Transverse colon (tissue), 4 donors: Measurements from ENCODE around the gene ZNF641. TPM values are rescaled to one million over a fixed set of nuclear protein-coding genes. Genes with fewer than 3 reads are reported as not detected.

Experiments
- DNase-seq: peaks from one replicate; pipeline ENCODE4 v3.0.0-alpha.2; 2019
- H3K27ac ChIP-seq, 4 donors: fragments of 200-600 bp; sonication (generic); 2 replicates each; pipeline ENCODE4 v1.5.1; 2016 to 2018; ENCODE audit warnings: inconsistent platforms in 4 of 4
- H3K27me3 ChIP-seq: fragments of 200-600 bp; sonication (generic); 2 replicates; pipeline ENCODE4 v1.5.1; 2017; ENCODE audit warnings: inconsistent platforms
- H3K36me3 ChIP-seq, 4 donors: fragments of 200-600 bp; sonication (generic); 2 replicates each; pipeline ENCODE4 v1.5.1; 2017 to 2019; ENCODE audit warnings: inconsistent platforms in 4 of 4
- H3K4me1 ChIP-seq, 4 donors: fragments of 200-600 bp; sonication (generic); 2 replicates each; pipeline ENCODE4 v1.5.1; 2017 to 2020; ENCODE audit warnings: inconsistent platforms in 4 of 4
- H3K4me3 ChIP-seq, 4 donors: fragments of 200-600 bp; sonication (generic); 1 replicate in 1 of 4; 2 replicates in 3 of 4; pipeline versions ENCODE4 v1.5.1 to v1.6.1; 2017 to 2019; ENCODE audit warnings: inconsistent platforms in 4 of 4
- H3K9me3 ChIP-seq, 2 donors: fragments of 200-600 bp; sonication (generic); 2 replicates each; pipeline ENCODE4 v1.5.1; 2017 to 2019; ENCODE audit warnings: inconsistent platforms in 2 of 2
- CTCF ChIP-seq, 5 experiments: fragments of 200-600 bp in 3 of 5; fragments of 450-650 bp in 2 of 5; sonication (generic) in 3 of 5; IDR thresholded peaks; 1 replicate in 2 of 5; 2 replicates in 3 of 5; pipeline ENCODE4 v1.5.1; 2016 to 2017; ENCODE audit warnings: antibody characterized with exemption in 5 of 5, inconsistent platforms in 3 of 5, mild to moderate bottlenecking in 2 of 5, moderate library complexity in 1 of 5
- EP300 ChIP-seq: sonication (generic); formaldehyde crosslinking; IDR thresholded peaks from one replicate; pipeline ENCODE4 v1.6.1; 2017; ENCODE audit warnings: antibody characterized with exemption, low read depth
- POLR2A ChIP-seq: fragments of 450-650 bp; IDR thresholded peaks from one replicate; pipeline ENCODE4 v1.6.1; 2016; ENCODE audit warnings: antibody characterized with exemption, mild to moderate bottlenecking, moderate library complexity
- POLR2AphosphoS5 ChIP-seq, 3 donors: sonication (generic); formaldehyde crosslinking; IDR thresholded peaks; one replicate each; pipeline ENCODE4 v1.6.1; 2016; ENCODE audit warnings: antibody characterized with exemption in 3 of 3
- WGBS, 2 donors: methylation state at CpG; one replicate each; pipeline ENCODE4 v1.1.5; 2018; ENCODE audit warnings: low coverage in 1 of 2; 5-methylcytosine and 5-hydroxymethylcytosine counted together
- in situ Hi-C, 4 donors: fragments of 200-750 bp; cut with MboI; loops; one replicate each; pipeline versions ENCODE4 v1.15.0 to v1.15.1; 2017; ENCODE audit warnings: low sequenced_read_pairs in 3 of 4, low pct_ligation_motif_present in 1 of 4, low pct_unique_long_range_greater_than_20kb in 1 of 4
- intact Hi-C: fragments of 100-400 bp; cut with DNase I; formaldehyde crosslinking; loops from one replicate; pipeline ENCODE4 v1.15.1; 2023; ENCODE audit warnings: low total_unique reads
- total RNA-seq, 4 donors: library from RNA; depleted of rRNA; stranded (reverse); fragments of >200 nt; gene quantifications; one replicate each; pipeline ENCODE4 v1.1.0, GENCODE V29; 2016

The ZNF641 gene
- total RNA-seq, 4 donors from 2014 or later, result 11.5 to 27.7 (median 15.2) TPM

GRCh38 chr12:48316491-48316890, 34.2 kb downstream of the ZNF641 start:
- no peaks in the 10 kb centered on the region for H3K27me3 ChIP-seq
- no peak overlapping the region for H3K27ac ChIP-seq
- in situ Hi-C loops, result no loop called here
- H3K4me3 ChIP-seq, result no peak overlapping the region
- no peak for TF ChIP-seq EP300
- no peak for TF ChIP-seq POLR2AphosphoS5 (IDR thresholded peaks at IDR 0.05)
- TF ChIP-seq CTCF (IDR thresholded peaks at IDR 0.05), result no peak
- TF ChIP-seq POLR2A, result no peak
- DNase-seq, result no peak
- no peaks in the 10 kb centered on the region for H3K9me3 ChIP-seq
- H3K4me1 ChIP-seq, result no peaks in the 10 kb centered on the region
- intact Hi-C loops, result no loop called here
- WGBS, 2 donors, result 87% methylated on average over 2 of the region's 2 CpGs; no CpG with 5 or more reads in 1 of the 2 donors
- no peaks in the 10 kb centered on the region for H3K36me3 ChIP-seq

GRCh38 chr12:48311313-48311712, 39.4 kb downstream of the ZNF641 start:
- H3K27ac ChIP-seq, result no peak overlapping the region
- no peaks in the 10 kb centered on the region for H3K36me3 ChIP-seq
- H3K4me3 ChIP-seq, result no peak overlapping the region
- TF ChIP-seq EP300, result no peak
- TF ChIP-seq POLR2A, result no peak
- no peak for TF ChIP-seq POLR2AphosphoS5 (IDR thresholded peaks at IDR 0.05)
- no peak for TF ChIP-seq CTCF (IDR thresholded peaks at IDR 0.05)
- no peaks in the 10 kb centered on the region for H3K27me3 ChIP-seq
- no peak for DNase-seq
- 44 to 67% methylated on average over 3 of the region's 3 CpGs for WGBS, 2 donors
- in situ Hi-C loops (no loop called here), intact Hi-C loops (no loop called here)
- H3K4me1 ChIP-seq, result no peaks in the 10 kb centered on the region
- no peaks in the 10 kb centered on the region for H3K9me3 ChIP-seq

- no peaks in the 10 kb centered on the region for H3K4me1 ChIP-seq
- no peak for DNase-seq
- intact Hi-C loops, result no loop called here
- no peak overlapping the region for H3K27ac ChIP-seq
- in situ Hi-C loops, result no loop called here
- no peaks in the 10 kb centered on the region for H3K27me3 ChIP-seq
- no peaks in the 10 kb centered on the region for H3K36me3 ChIP-seq
- H3K4me3 ChIP-seq, result no peak overlapping the region
- 93 to 94% methylated on average over 12 to 13 of the region's 13 CpGs for WGBS, 2 donors
- TF ChIP-seq CTCF (IDR thresholded peaks at IDR 0.05) (no peak), POLR2A (no peak), POLR2AphosphoS5 (IDR thresholded peaks at IDR 0.05) (no peak), EP300 (no peak)
- H3K9me3 ChIP-seq, result no peaks in the 10 kb centered on the region
Measured at GRCh38 chr12:48307269-48307668, 43.5 kb downstream of the ZNF641 start.

- H3K27ac ChIP-seq, result no peak overlapping the region
- no peak overlapping the region for H3K4me3 ChIP-seq
- no peaks in the 10 kb centered on the region for H3K9me3 ChIP-seq
- intact Hi-C loops, result no loop called here
- no peak for TF ChIP-seq EP300
- no peaks in the 10 kb centered on the region for H3K4me1 ChIP-seq
- H3K36me3 ChIP-seq, result no peaks in the 10 kb centered on the region
- WGBS, 2 donors, result 78 to 88% methylated on average over 2 of the region's 2 CpGs
- H3K27me3 ChIP-seq, result no peaks in the 10 kb centered on the region
- DNase-seq, result no peak
- in situ Hi-C loops, result no loop called here
Measured at GRCh38 chr12:48305190-48305589, 45.5 kb downstream of the ZNF641 start.
